Skeletal muscle tissue (tissue), 4 donors: Measurements from ENCODE around the gene UGCG. TPM values are rescaled to one million over a fixed set of nuclear protein-coding genes. Genes with fewer than 3 reads are reported as not detected.

Experiments
- H3K27ac ChIP-seq: one replicate; pipeline ENCODE4 v1.7.0; 2013; ENCODE audit warnings: mild to moderate bottlenecking, low read depth, low read length, inconsistent platforms
- H3K27me3 ChIP-seq, 3 donors: one replicate each; pipeline ENCODE4 v1.7.0; 2013; ENCODE audit warnings: low read length in 3 of 3; ENCODE audit not compliant: control insufficient read depth in 3 of 3, insufficient read depth in 3 of 3
- H3K36me3 ChIP-seq, 3 donors: one replicate each; pipeline ENCODE4 v1.7.0; 2013; ENCODE audit warnings: low read length in 3 of 3; ENCODE audit not compliant: control insufficient read depth in 3 of 3, insufficient read depth in 3 of 3
- H3K4me1 ChIP-seq, 3 donors: one replicate each; pipeline ENCODE4 v1.7.0; 2013; ENCODE audit warnings: low read length in 3 of 3, mild to moderate bottlenecking in 3 of 3; ENCODE audit not compliant: control insufficient read depth in 3 of 3, insufficient read depth in 3 of 3
- H3K4me3 ChIP-seq, 3 donors: one replicate each; pipeline ENCODE4 v1.7.0; 2013; ENCODE audit warnings: low read length in 3 of 3
- H3K9ac ChIP-seq, 3 donors: one replicate each; pipeline ENCODE4 v1.7.0; 2013; ENCODE audit warnings: low read length in 3 of 3, mild to moderate bottlenecking in 3 of 3, moderate library complexity in 2 of 3, low read depth in 1 of 3
- H3K9me3 ChIP-seq, 3 donors: one replicate each; pipeline ENCODE4 v1.7.0; 2013; ENCODE audit warnings: low read length in 3 of 3; ENCODE audit not compliant: control insufficient read depth in 3 of 3
- total RNA-seq: library from RNA; depleted of rRNA; stranded (reverse); fragments of >200 nt; gene quantifications from one replicate; pipeline ENCODE4 v1.2.3, GENCODE V29; 2014
- donor health status: Osteomylitis.

Gene UGCG
- 42.3 TPM for total RNA-seq

DNA sequence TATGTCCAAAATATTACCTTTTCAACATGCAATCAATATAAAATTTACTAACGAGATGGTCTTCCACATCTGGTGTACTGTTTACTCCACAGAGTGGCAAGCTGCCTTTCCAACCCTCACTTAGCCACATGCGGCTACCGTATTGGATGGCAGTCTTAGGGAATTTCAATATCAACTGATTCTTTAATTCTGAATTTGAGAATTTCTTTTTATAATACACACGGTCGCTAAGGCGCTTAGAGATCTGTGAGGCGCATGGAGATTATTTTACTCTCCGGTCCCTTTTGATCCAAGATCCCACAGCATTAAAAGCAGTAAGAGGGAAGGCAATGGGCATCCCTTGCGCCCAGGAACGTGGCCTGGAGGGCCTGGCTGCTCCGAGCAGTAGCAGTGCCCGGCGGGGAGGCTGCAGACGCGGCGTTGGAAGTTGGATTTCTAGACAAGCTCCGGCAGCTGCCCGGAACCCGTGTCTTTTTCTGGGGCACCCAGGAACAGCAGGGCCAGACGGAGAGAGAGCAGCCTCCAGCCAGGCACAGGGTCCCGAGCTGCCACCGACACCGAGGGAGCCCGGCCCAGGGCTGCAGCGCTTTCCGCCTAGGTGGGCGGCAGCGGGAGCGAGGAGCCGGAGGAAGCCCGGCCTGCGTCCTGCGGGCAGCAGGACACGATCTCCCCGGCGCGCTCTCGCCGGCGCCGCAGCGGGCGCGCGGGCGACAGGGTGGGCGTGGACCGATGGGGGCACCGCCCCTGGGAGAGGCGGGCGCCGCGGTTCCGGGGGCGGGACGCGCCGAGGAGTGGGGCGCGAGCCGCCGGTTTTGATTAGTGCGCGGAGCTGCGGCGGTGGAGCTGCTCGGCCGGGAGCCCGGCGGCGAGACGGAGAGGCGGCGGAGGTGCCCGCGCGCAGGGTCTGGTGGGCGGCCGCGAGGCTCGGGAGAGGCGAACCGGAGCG is at the start of gene UGCG:
UGCG (plus strand) TSS at position 819 of the 946 bp plus-strand sequence. CDS start 402 bp downstream, outside the sequence.
- peaks cover 8 to 24% (median 10%) of the 10 kb centered on the region in 3 donors for H3K4me1 ChIP-seq
- peak within 1 kb of the TSS; percentile 76 to 97 (median 92) for H3K4me3 ChIP-seq
- peak within 1 kb of the TSS; percentile 87 to 95 (median 91) for H3K9ac ChIP-seq
- H3K9me3 ChIP-seq, result no peaks in the 10 kb centered on the region
- H3K27ac ChIP-seq, result peak within 1 kb of the TSS; percentile 86
- no peaks in the 10 kb centered on the region for H3K27me3 ChIP-seq
- no peaks in the 10 kb centered on the region for H3K36me3 ChIP-seq

GRCh38 chr9:111851553-111851952 is 45.1 kb upstream of the UGCG start:
- no peak overlapping the region for H3K9ac ChIP-seq
- no peak overlapping the region for H3K4me3 ChIP-seq
- H3K27ac ChIP-seq, result no peak overlapping the region
- no peaks in the 10 kb centered on the region for H3K27me3 ChIP-seq
- no peaks in the 10 kb centered on the region for H3K36me3 ChIP-seq
- H3K9me3 ChIP-seq, result no peaks in the 10 kb centered on the region
- no peaks in the 10 kb centered on the region for H3K4me1 ChIP-seq

DNA sequence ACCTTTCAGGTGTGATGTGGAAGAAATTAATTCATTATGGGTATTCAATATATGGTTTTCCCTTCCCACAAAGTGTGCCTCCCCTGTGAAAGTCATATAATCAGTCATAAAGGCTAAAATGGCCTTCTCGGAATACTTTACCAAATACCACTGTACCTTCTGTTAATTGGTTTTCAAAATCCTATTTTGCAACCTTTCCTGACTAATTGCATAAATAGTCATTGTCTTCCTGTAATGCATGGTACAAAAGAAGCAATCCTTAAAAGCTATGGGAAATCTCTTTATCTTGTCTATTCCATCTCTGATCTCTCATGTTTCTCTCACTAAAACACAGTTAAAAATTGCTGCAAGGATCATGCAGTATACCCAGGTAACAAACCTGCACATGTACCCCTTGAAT is 44.3 kb upstream of the UGCG start:
- no peak overlapping the region for H3K9ac ChIP-seq
- no peaks in the 10 kb centered on the region for H3K4me1 ChIP-seq
- no peaks in the 10 kb centered on the region for H3K27me3 ChIP-seq
- H3K9me3 ChIP-seq, result no peaks in the 10 kb centered on the region
- no peaks in the 10 kb centered on the region for H3K36me3 ChIP-seq
- no peak overlapping the region for H3K27ac ChIP-seq
- no peak overlapping the region for H3K4me3 ChIP-seq

- Histone ChIP-seq H3K9ac (no peak overlapping the region), H3K9me3 (no peaks in the 10 kb centered on the region), H3K27me3 (no peaks in the 10 kb centered on the region), H3K27ac (no peak overlapping the region), H3K4me3 (no peak overlapping the region), H3K36me3 (no peaks in the 10 kb centered on the region), H3K4me1 (no peaks in the 10 kb centered on the region)
These were observed 43.2 kb upstream of the UGCG start for GRCh38 chr9:111853450-111853827.

GRCh38 chr9:111854799-111855198 is 41.8 kb upstream of the UGCG start:
- H3K27ac ChIP-seq, result no peak overlapping the region
- H3K27me3 ChIP-seq, result no peaks in the 10 kb centered on the region
- no peaks in the 10 kb centered on the region for H3K9me3 ChIP-seq
- no peak overlapping the region for H3K4me3 ChIP-seq
- no peaks in the 10 kb centered on the region for H3K4me1 ChIP-seq
- no peaks in the 10 kb centered on the region for H3K36me3 ChIP-seq
- H3K9ac ChIP-seq, result no peak overlapping the region

- no peak overlapping the region for H3K9ac ChIP-seq
- H3K27ac ChIP-seq, result no peak overlapping the region
- H3K27me3 ChIP-seq, result no peaks in the 10 kb centered on the region
- H3K4me3 ChIP-seq, result no peak overlapping the region
- H3K9me3 ChIP-seq, result no peaks in the 10 kb centered on the region
- H3K4me1 ChIP-seq, result no peaks in the 10 kb centered on the region
- H3K36me3 ChIP-seq, result no peaks in the 10 kb centered on the region
These were observed 38.9 kb upstream of the UGCG start for GRCh38 chr9:111857555-111858211.

- no peak overlapping the region for H3K27ac ChIP-seq
- no peak overlapping the region for H3K4me3 ChIP-seq
- no peaks in the 10 kb centered on the region for H3K4me1 ChIP-seq
- H3K27me3 ChIP-seq, result no peaks in the 10 kb centered on the region
- no peaks in the 10 kb centered on the region for H3K36me3 ChIP-seq
- no peaks in the 10 kb centered on the region for H3K9me3 ChIP-seq
- H3K9ac ChIP-seq, result no peak overlapping the region
These were observed 36.2 kb upstream of the UGCG start for GRCh38 chr9:111860443-111860842.

- Histone ChIP-seq H3K9ac (no peak overlapping the region), H3K27me3 (no peaks in the 10 kb centered on the region), H3K36me3 (no peaks in the 10 kb centered on the region)
These were observed 33.0 kb upstream of the UGCG start for GRCh38 chr9:111863636-111864035.

GRCh38 chr9:111866976-111867375 is 29.6 kb upstream of the UGCG start:
- no peaks in the 10 kb centered on the region for H3K9me3 ChIP-seq
- no peak overlapping the region for H3K27ac ChIP-seq
- H3K4me3 ChIP-seq, result no peak overlapping the region
- H3K36me3 ChIP-seq, result no peaks in the 10 kb centered on the region
- H3K4me1 ChIP-seq, result no peaks in the 10 kb centered on the region
- H3K27me3 ChIP-seq, result no peaks in the 10 kb centered on the region
- H3K9ac ChIP-seq, result no peak overlapping the region

More at GRCh38 chr9:111863636-111864035, 33.0 kb upstream of the UGCG start:
- Histone ChIP-seq H3K9me3 (no peaks in the 10 kb centered on the region), H3K27ac (no peak overlapping the region), H3K4me3 (no peak overlapping the region), H3K4me1 (no peaks in the 10 kb centered on the region)

GRCh38 chr9:111868475-111868874 is 28.1 kb upstream of the UGCG start:
- Histone ChIP-seq H3K9me3 (no peaks in the 10 kb centered on the region), H3K27me3 (no peaks in the 10 kb centered on the region), H3K36me3 (no peaks in the 10 kb centered on the region), H3K9ac (no peak overlapping the region), H3K4me3 (no peak overlapping the region), H3K4me1 (no peaks in the 10 kb centered on the region), H3K27ac (no peak overlapping the region)
